DOHH2 (cell line): ENCODE results near the gene C19orf81.

Experiments
- EZH2phosphoT487 ChIP-seq: fragments of 200-600 bp; sonication (generic); IDR thresholded peaks from 2 replicates; pipeline ENCODE4 v1.6.1; 2017; ENCODE audit warnings: borderline replicate concordance, mild to moderate bottlenecking, antibody characterized with exemption, low read length, moderate library complexity, mixed read lengths
- TF ChIP-seq, protein P1 (sequence below): fragments of 200-600 bp; sonication (generic); IDR thresholded peaks from one replicate; pipeline ENCODE4 v1.5.1; 2014; ENCODE audit warnings: antibody characterized with exemption, mild to moderate bottlenecking, low read depth, low read length; ENCODE audit not compliant: poor library complexity, severe bottlenecking

- TF ChIP-seq, protein P1, sequence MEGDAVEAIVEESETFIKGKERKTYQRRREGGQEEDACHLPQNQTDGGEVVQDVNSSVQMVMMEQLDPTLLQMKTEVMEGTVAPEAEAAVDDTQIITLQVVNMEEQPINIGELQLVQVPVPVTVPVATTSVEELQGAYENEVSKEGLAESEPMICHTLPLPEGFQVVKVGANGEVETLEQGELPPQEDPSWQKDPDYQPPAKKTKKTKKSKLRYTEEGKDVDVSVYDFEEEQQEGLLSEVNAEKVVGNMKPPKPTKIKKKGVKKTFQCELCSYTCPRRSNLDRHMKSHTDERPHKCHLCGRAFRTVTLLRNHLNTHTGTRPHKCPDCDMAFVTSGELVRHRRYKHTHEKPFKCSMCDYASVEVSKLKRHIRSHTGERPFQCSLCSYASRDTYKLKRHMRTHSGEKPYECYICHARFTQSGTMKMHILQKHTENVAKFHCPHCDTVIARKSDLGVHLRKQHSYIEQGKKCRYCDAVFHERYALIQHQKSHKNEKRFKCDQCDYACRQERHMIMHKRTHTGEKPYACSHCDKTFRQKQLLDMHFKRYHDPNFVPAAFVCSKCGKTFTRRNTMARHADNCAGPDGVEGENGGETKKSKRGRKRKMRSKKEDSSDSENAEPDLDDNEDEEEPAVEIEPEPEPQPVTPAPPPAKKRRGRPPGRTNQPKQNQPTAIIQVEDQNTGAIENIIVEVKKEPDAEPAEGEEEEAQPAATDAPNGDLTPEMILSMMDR: no peak
- no peak for TF ChIP-seq EZH2phosphoT487
Measured at GRCh38 chr19:50652722-50653121, 3.5 kb downstream of the C19orf81 start.
